GM19395 (cell line): ENCODE measurements around the gene ATRN.

Experiments used
- ATAC-seq: cut with Tn5 transposase; IDR thresholded peaks from one replicate; pipeline ENCODE4 v1.9.1; 2021; ENCODE audit warnings: mild to moderate bottlenecking, moderate library complexity; ENCODE audit not compliant: unreplicated experiment

Gene ATRN

GRCh38 chr20:3692706-3693294, 222.0 kb downstream of the ATRN start:
- ATAC-seq: no peak

DNA sequence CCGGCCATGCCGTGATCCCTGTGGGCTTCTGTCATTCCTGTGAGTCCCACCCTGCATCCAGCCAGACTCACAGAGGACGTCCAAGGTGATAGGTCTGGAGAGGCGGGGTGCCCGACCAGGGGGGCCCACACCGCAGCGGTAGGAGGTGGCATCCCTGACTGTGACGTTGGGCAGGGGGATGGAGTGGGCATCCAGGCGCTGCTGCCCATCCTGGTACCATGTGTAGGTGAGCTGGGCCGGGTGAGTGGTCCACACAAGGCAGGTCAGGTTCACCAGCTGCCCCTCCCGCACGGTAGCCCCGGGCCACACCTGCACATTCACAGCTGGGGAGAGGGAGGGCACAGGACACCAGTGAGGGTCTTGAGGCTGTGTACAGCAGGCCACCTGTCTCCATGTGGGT, 222.6 kb downstream of the ATRN start:
- no peak for ATAC-seq

GRCh38 chr20:3694864-3695263, 224.0 kb downstream of the ATRN start:
- ATAC-seq: no peak

DNA sequence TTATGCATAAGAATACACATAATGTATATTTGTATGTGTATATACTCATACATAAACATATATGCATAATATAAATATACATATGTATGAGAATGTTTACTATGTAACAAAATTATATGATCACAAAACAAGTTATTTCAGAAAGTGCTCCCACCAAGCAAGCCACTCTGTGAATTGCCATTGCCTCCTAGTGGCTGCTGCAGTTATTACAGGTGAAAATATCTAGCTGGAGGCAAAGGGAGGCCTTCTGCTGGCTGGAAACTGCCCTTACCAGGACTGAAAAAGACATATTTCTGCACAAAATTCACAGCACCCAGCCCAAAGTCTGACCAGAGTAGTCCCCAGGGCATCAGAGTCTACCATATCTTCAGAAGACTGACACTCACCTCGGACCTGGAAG, 225.4 kb downstream of the ATRN start:
- ATAC-seq: no peak

DNA sequence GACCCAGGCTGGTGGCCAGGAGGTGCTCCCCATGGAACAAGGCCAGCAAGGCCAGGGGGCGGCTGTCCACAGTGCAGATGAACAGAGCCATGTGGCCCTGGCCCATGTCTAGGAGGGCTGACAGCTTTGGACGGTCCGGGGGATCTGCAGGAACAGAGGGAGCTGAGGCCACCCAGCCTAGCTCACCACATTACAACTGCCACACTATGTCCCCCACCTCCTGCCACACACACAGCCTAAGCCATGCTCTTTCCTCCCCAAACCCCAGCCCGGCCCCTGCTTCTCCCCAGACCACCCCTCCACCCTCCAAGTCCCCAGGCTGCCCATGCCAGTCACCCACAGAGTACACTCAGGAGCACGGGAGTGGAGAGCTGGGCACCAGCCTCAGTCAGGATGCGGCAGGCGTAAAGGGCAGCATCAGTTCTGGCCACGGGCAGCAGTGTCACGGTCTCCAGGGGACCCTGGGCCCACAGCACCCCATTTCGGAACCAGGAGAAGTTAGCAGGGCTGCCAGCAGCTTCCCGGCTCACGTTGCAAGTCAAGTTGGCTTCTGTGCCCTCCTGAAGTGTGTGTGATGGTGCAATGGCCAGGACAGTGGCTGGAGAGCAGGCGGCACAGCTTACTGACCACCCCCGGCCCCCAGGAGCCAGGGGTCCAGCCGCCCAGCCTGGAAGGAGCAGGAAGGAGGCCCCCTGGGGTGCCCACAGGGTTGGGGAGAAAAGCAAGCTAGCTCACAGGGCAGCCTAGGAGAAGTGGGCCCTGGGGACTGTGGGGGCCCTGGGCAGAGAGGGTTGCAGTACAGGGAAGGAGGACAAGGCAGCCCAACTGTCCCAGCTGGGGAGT, 226.1 kb downstream of the ATRN start:
- ATAC-seq: no peak

DNA sequence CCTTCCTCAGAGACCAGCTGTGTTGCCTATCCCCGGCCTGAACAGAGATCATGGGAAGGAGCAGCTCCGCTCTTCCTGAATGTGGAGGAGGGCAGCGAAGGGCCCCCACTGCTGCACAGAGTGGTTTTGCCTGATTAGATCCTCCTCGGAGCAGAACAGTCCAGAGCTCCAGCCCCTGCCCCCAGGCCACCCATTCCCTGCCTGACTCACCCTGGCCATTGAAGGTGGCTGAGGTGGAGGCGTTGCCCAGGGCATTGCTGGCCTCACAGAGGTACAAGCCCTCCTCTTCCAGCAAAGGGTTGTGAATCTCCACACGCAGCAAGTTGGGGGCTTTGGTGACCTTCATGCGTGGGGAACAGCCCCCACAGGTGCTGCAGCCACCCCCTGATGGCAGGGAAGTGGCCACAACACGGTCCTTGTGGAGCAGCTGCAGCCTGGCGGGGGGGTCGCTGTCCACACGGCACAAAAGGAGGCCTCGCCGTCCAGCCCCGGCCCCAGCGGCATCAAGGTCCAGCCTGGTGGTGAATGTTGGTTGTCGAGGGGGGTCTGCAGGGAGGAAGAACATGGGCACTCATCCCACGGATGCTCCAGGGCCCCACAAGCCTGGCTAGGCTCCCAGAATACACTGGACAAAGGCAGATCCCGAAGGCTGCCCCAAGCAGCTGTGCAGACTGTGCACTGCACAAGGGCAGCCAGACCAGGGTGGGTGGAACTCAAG, 226.9 kb downstream of the ATRN start:
- ATAC-seq: no peak

- ATAC-seq: no peak
Observed at GRCh38 chr20:3698591-3699001, 227.8 kb downstream of the ATRN start.

DNA sequence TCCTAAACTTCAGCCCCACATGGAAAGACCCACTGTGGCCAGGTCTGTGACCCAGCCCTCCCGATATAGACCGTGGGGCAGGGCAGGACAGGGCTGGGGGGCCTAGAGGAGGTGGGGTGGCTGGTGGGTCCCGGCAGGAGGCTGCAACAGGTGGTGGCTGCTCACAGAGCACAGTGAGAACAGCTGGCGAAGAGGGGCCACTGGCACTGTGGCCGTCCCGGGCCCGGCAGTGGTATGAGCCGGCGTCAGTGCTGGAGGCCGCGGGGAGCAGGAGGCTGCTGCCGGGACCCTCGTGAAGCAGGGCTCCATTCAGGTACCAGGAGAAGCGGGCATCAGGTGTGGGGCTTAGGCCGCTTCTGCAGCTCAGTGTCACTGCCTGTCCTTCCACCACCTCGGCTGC, 228.2 kb downstream of the ATRN start:
- no peak for ATAC-seq
